HFFc6 (cell line): Measurements from ENCODE around the gene OR1J4. TPM values are rescaled to one million over a fixed set of nuclear protein-coding genes. Genes with fewer than 3 reads are reported as not detected.
A peak's percentile ranks its signal among the peaks of the same experiment; 100 is the strongest.
"Not testable (repeated sequence)": the region's sequence is repeated elsewhere in the genome, so short reads cannot be mapped to it uniquely, and the experiment has no call there.

Experiments
- DNase-seq: peaks from one replicate; pipeline ENCODE4 v3.0.0-alpha.2; 2018
- H3K27ac Mint-ChIP-seq: 2 replicates; pipeline ENCODE4 v1.8.0; 2020; ENCODE audit warnings: mild to moderate bottlenecking, mixed read lengths
- H3K27me3 Mint-ChIP-seq: 2 replicates; pipeline ENCODE4 v1.8.0; 2021; ENCODE audit warnings: mild to moderate bottlenecking, moderate library complexity, mixed read lengths; ENCODE audit not compliant: insufficient read depth
- H3K36me3 Mint-ChIP-seq: 2 replicates; pipeline ENCODE4 v1.8.0; 2021; ENCODE audit warnings: low read depth, mixed read lengths
- H3K4me1 Mint-ChIP-seq: 2 replicates; pipeline ENCODE4 v1.8.0; 2020; ENCODE audit warnings: low read depth, mixed read lengths
- H3K4me3 Mint-ChIP-seq: 2 replicates; pipeline ENCODE4 v1.8.0; 2020; ENCODE audit warnings: mild to moderate bottlenecking, moderate library complexity, mixed read lengths
- H3K9me3 Mint-ChIP-seq: 2 replicates; pipeline ENCODE4 v1.8.0; 2020; ENCODE audit warnings: mild to moderate bottlenecking, mixed read lengths
- total RNA-seq, 6 experiments: library from RNA; stranded (reverse); fragmentation: NEBNext Ultra II Directional; extraction: Animal tissue kit (Norgen Biotek cat#: 25700); gene quantifications; 2 replicates in 1 of 6; 3 replicates in 5 of 6; pipeline ENCODE4 v1.2.3, GENCODE V29; 2021
- TF ChIP-seq, protein P1 (sequence below): fragments of 200-600 bp; sonication (generic); IDR thresholded peaks from 2 replicates; pipeline ENCODE4 v1.5.0; 2021; ENCODE audit warnings: antibody characterized with exemption, mild to moderate bottlenecking

Gene OR1J4
- total RNA-seq, 6 experiments from 2014 or later, result not detected

DNA sequence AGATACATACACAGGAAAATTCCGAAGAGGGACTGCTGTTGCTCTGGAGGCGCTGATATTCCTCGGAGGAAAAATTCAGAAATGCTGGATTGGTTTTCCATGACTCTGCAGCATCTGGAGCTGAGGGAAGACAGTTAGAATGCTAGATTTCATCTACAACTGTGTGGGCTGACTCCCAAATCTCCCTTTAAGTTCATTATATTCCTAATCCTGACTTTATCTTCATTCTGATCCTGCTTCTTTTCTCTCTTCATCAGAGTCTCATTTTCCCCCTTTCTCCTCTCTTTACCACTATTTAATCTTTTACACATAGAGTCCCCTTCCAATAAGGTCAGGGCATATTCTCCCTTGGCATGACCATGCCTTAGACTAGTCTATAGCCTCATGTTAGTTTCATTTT, 8.3 kb downstream of the OR1J4 start, which contains the start of gene OR1N1:
TSS of gene OR1N1 (minus strand) at position 101 of the 400 bp plus-strand sequence. CDS start at position 101, 0 bp downstream.
- Mint-ChIP-seq H3K27ac (no peak within 1 kb of the TSS), H3K4me1 (no peaks in the 10 kb centered on the region), H3K36me3 (no peaks in the 10 kb centered on the region), H3K27me3 (peaks cover 15% of the 10 kb centered on the region), H3K4me3 (no peak within 1 kb of the TSS), H3K9me3 (no peaks in the 10 kb centered on the region)
- DNase-seq, result no peak
- TF ChIP-seq, protein P1, sequence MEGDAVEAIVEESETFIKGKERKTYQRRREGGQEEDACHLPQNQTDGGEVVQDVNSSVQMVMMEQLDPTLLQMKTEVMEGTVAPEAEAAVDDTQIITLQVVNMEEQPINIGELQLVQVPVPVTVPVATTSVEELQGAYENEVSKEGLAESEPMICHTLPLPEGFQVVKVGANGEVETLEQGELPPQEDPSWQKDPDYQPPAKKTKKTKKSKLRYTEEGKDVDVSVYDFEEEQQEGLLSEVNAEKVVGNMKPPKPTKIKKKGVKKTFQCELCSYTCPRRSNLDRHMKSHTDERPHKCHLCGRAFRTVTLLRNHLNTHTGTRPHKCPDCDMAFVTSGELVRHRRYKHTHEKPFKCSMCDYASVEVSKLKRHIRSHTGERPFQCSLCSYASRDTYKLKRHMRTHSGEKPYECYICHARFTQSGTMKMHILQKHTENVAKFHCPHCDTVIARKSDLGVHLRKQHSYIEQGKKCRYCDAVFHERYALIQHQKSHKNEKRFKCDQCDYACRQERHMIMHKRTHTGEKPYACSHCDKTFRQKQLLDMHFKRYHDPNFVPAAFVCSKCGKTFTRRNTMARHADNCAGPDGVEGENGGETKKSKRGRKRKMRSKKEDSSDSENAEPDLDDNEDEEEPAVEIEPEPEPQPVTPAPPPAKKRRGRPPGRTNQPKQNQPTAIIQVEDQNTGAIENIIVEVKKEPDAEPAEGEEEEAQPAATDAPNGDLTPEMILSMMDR, result no peak

DNA sequence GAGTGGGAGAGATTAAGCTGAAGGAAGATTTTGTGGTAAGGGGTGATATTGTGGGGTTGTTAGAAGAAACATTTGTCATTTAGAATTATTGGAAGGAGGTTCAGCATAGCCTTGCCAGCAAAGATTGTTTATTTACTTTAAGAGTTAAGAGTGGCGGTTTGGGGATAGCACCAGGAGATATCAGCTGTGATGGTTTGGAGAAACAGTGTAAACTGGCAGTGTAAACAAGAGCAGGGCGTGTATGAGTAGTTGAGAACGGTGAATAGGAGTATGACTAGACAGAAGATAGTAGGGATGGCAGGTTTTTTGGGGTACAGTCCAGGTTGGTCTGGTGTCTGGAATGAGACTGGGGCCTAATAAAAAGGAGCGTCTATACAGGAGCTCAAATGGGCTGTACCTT, 12.2 kb downstream of the OR1J4 start:
- not testable (repeated sequence) for H3K9me3 Mint-ChIP-seq, H3K27ac Mint-ChIP-seq, DNase-seq, H3K4me1 Mint-ChIP-seq, H3K36me3 Mint-ChIP-seq, H3K4me3 Mint-ChIP-seq
- H3K27me3 Mint-ChIP-seq, result peaks cover 40% of the 10 kb centered on the region

DNA sequence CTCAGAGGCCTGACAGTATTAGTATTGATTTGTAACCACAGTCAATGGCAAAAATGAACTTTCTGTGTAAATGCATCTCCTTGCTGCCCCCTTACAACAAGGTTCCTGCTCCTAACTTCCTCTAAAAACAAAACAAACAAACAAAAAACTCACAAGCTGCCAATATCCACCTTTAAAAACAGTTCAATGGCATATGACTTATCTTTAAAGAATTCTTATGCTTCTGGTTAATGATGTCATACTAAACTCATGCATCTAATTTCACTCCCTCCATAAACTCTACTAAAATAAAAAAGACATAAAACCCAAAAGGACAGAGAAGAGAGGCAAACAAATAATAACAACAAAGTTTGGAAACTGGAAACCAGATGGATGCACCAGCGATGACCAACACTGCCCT, 17.2 kb downstream of the OR1J4 start:
- no peak overlapping the region for H3K4me3 Mint-ChIP-seq
- H3K4me1 Mint-ChIP-seq, result 0 out of 2 replicates have a peak, but pooled peaks cover 5% of the 10 kb centered on the region
- no peaks in the 10 kb centered on the region for H3K36me3 Mint-ChIP-seq
- no peaks in the 10 kb centered on the region for H3K9me3 Mint-ChIP-seq
- TF ChIP-seq, protein P1, result no peak
- no peak overlapping the region for H3K27ac Mint-ChIP-seq
- no peak for DNase-seq
- peaks cover 29% of the 10 kb centered on the region for H3K27me3 Mint-ChIP-seq

DNA sequence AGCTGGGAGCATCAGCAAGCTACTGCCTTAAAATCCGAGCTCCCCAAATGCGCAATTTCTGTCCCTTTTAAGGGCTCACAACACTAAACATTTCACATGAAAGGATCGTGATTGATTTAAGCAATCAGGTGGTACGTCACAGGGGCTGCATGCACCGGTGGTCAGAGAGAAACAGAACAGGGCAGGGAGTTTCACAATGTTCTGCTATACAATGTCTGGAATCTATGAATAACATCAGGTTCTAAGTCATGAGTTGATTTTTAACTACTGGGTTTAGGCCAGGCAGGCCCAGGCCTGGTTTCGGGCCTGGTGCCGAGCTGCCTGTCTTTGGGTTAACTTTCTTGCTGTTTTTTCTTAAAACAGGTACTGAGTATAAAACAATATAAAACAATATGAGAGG, 18.1 kb downstream of the OR1J4 start:
- not testable (repeated sequence) for H3K4me3 Mint-ChIP-seq, DNase-seq, H3K36me3 Mint-ChIP-seq, H3K4me1 Mint-ChIP-seq, H3K27ac Mint-ChIP-seq, H3K9me3 Mint-ChIP-seq
- H3K27me3 Mint-ChIP-seq, result peaks cover 27% of the 10 kb centered on the region

DNA sequence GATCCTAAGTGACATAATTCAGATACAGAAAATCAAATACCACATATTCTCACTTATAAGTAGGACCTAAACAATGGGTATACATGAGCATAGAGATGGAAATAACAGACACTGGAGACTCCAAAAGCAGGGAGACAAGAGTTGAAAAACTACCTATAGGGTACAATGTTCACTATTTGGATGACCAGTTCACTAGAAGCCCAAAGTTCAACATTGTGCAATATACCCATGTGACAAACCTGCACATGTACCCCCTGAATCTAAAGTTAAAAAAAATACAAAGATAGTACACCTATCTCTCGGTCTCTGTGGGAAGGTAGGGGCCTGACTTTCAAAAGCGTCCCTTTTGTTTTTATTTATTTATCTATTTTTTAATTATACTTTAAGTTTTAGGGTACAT, 19.8 kb downstream of the OR1J4 start:
- H3K4me3 Mint-ChIP-seq, result no peak overlapping the region
- no peaks in the 10 kb centered on the region for H3K36me3 Mint-ChIP-seq
- H3K27me3 Mint-ChIP-seq, result peaks cover 16% of the 10 kb centered on the region
- H3K27ac Mint-ChIP-seq, result no peak overlapping the region
- DNase-seq, result no peak
- H3K4me1 Mint-ChIP-seq, result 0 out of 2 replicates have a peak, but pooled peaks cover 5% of the 10 kb centered on the region
- TF ChIP-seq, protein P1, result no peak
- H3K9me3 Mint-ChIP-seq, result no peaks in the 10 kb centered on the region

DNA sequence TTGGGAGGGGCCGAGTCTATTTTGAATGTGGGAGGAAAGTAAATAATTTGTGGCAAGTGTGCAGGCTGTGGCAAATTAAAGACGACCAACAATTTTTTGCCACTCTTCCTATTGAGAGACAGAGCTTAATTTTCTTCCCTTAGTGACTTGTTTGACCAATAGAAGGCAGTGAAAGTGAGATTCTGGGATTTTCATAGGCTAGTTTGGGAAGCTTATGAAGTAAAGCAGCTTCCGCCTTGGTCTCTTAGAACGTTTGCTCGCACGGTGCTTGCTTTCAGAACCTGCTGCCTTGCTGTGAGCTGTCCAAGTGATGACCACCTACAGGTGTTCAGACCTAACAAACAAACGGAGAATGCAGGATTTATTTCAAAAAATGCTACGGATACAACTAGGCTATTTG, 27.3 kb downstream of the OR1J4 start:
- Mint-ChIP-seq H3K36me3 (no peaks in the 10 kb centered on the region), H3K27me3 (no peaks in the 10 kb centered on the region), H3K4me3 (peak overlapping the region; percentile 31; the same call in 1 of the 2 replicates), H3K4me1 (no peaks in the 10 kb centered on the region), H3K27ac (no peak overlapping the region), H3K9me3 (no peaks in the 10 kb centered on the region)
- TF ChIP-seq, protein P1, result no peak
- no peak for DNase-seq

DNA sequence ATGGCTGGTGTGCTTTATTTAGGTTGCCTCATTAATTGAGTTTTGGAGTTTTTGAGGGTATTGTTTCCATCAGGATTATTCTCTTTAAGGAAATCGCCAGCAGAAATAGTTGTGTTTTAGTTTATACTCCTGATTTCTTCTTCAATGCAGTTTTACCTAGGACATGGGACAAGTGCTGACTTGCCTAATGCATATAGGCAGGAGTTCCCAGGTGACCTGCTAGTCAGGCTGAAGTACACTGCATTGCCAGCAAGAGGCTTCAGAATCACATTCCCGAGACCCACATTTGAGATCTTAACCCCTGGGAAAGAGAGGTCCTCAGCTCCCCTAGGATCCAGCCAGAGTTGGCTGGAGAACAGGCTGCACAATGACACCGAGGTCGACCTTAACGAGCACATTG, 32.4 kb downstream of the OR1J4 start:
- H3K36me3 Mint-ChIP-seq, result no peaks in the 10 kb centered on the region
- H3K9me3 Mint-ChIP-seq, result no peaks in the 10 kb centered on the region

More for the DNA sequence above, 32.4 kb downstream of the OR1J4 start:
- no peak for DNase-seq
- H3K4me3 Mint-ChIP-seq, result no peak overlapping the region
- H3K27ac Mint-ChIP-seq, result no peak overlapping the region
- peaks cover 6% of the 10 kb centered on the region for H3K27me3 Mint-ChIP-seq
- no peaks in the 10 kb centered on the region for H3K4me1 Mint-ChIP-seq
- TF ChIP-seq, protein P1, result no peak
